K562 (cell line): ENCODE measurements around the gene NFS1. TPM values are rescaled to one million over a fixed set of nuclear protein-coding genes. Genes with fewer than 3 reads are reported as not detected.

ENCODE experiments used
- ATAC-seq: fragments of 200-7000 bp; cut with Tn5 transposase; 3 replicates; pipeline ENCODE4 v1.9.1; 2020; ENCODE audit warnings: moderate library complexity
- BruUV-seq: library from RNA; stranded (reverse); fragments of 400-500 nt; replicated peaks from 2 replicates; lab custom pipeline; 2021; lab: Mats Ljungman, UMichigan
- CTCF ChIA-PET: fragments of 300-600 bp; formaldehyde crosslinking; extraction: SDS; loops from one replicate; lab custom pipeline; 2021; ENCODE audit warnings: low intra/inter-chr PET ratio; lab: Yijun Ruan, JAX
- POLR2A ChIA-PET: fragments of 300-600, 350-650 bp; sonication (Branson Sonifier 250); formaldehyde crosslinking; extraction: SDS; loops from one replicate; lab custom pipeline; 2021; ENCODE audit warnings: antibody characterized with exemption, inconsistent platforms; lab: Yijun Ruan, JAX
- DNase-seq, 4 experiments: peaks; one replicate each; pipeline versions ENCODE4 v3.0.0 to v3.0.0-alpha.2; 2011 to 2018; ENCODE audit warnings: low spot score in 3 of 4, mixed read lengths in 3 of 4; ENCODE audit errors: extremely low read depth in 1 of 4
- FAIRE-seq: peaks from 2 replicates; lab custom pipeline; 2011; peaks lifted over from hg19 to GRCh38; lab: Jason Lieb, UNC
- H2AFZ ChIP-seq: 2 replicates; pipeline ENCODE4 v1.6.0; 2011; ENCODE audit warnings: low read depth, low read length, control low read depth, inconsistent platforms
- H3K27ac ChIP-seq: fragments of 200-600 bp; 3 replicates; pipeline ENCODE4 v1.8.0; 2011; ENCODE audit warnings: low read depth, mild to moderate bottlenecking, control low read depth, inconsistent platforms, low read length, moderate library complexity, mixed read lengths; ENCODE audit errors: extremely low read depth
- H3K27me3 ChIP-seq, 2 experiments: fragments of 300-600 bp in 1 of 2; 2 replicates in 1 of 2; 3 replicates in 1 of 2; pipeline versions ENCODE4 v1.6.0 to v1.8.0; 2011; ENCODE audit warnings: inconsistent platforms in 2 of 2, low read length in 2 of 2, mild to moderate bottlenecking in 1 of 2, mixed read lengths in 1 of 2, moderate library complexity in 1 of 2; ENCODE audit not compliant: control insufficient read depth in 2 of 2, insufficient read depth in 2 of 2
- H3K36me3 ChIP-seq: fragments of 300-600 bp; 3 replicates; pipeline ENCODE4 v1.8.0; 2011; ENCODE audit warnings: mild to moderate bottlenecking, low read length, inconsistent platforms; ENCODE audit not compliant: control insufficient read depth, insufficient read depth
- H3K4me1 ChIP-seq, 2 experiments: fragments of 200-600 bp in 1 of 2; replicated peaks in 1 of 2; 2 replicates in 1 of 2; 3 replicates in 1 of 2; pipeline versions ENCODE4 v1.5.1 to v1.8.0; 2011; ENCODE audit warnings: inconsistent platforms in 2 of 2, low read length in 2 of 2, mild to moderate bottlenecking in 1 of 2, mixed read lengths in 1 of 2, moderate library complexity in 1 of 2; ENCODE audit not compliant: control insufficient read depth in 2 of 2, insufficient read depth in 2 of 2
- H3K4me2 ChIP-seq: 2 replicates; pipeline ENCODE4 v1.6.1; 2011; ENCODE audit warnings: low read length, control low read depth, inconsistent platforms, mixed read lengths; ENCODE audit not compliant: insufficient read depth
- H3K4me3 ChIP-seq: fragments of 200-600 bp; sonication (generic), shearing (Covaris generic); 2 replicates; pipeline ENCODE4 v1.5.1; 2016; ENCODE audit warnings: control low read depth, inconsistent platforms
- H3K79me2 ChIP-seq: fragments of 200-600 bp; 3 replicates; pipeline ENCODE4 v1.8.0; 2011; ENCODE audit warnings: low read length, inconsistent platforms; ENCODE audit not compliant: control insufficient read depth, insufficient read depth
- H3K9ac ChIP-seq, 2 experiments: 2 replicates each; pipeline versions ENCODE4 v1.6.0 to v1.6.1; 2011; ENCODE audit warnings: low read depth in 2 of 2, low read length in 2 of 2, control low read depth in 1 of 2, inconsistent platforms in 1 of 2, mild to moderate bottlenecking in 1 of 2, mixed read lengths in 1 of 2; ENCODE audit not compliant: insufficient read depth in 1 of 2
- H3K9me1 ChIP-seq: one replicate; pipeline ENCODE4 v1.6.0; 2011; ENCODE audit warnings: inconsistent platforms, mild to moderate bottlenecking, low read length, moderate library complexity; ENCODE audit not compliant: control insufficient read depth, insufficient read depth
- H3K9me3 ChIP-seq: replicated peaks from 2 replicates; pipeline ENCODE4 v1.5.1; 2011; ENCODE audit warnings: low read depth, low read length, inconsistent platforms; ENCODE audit not compliant: control insufficient read depth, insufficient read depth
- H4K20me1 ChIP-seq: replicated peaks from 2 replicates; pipeline ENCODE4 v1.6.1; 2011; ENCODE audit warnings: low read length, inconsistent platforms, mixed read lengths; ENCODE audit not compliant: control insufficient read depth, insufficient read depth
- ATF1 ChIP-seq, 2 experiments: fragments of 450-650 bp in 1 of 2; IDR thresholded peaks; 2 replicates each; pipeline ENCODE4 v1.6.1; 2016; ENCODE audit warnings: missing compliant biosample characterization in 1 of 2, missing genetic modification characterization in 1 of 2
- ZKSCAN1 ChIP-seq: fragments of 150-350 bp; IDR thresholded peaks from 2 replicates; pipeline ENCODE4 v1.6.1; 2016; ENCODE audit warnings: low read depth, low read length
- ZNF239 ChIP-seq: fragments of 250-450 bp; sonication (Bioruptor Pico); IDR thresholded peaks from 2 replicates; pipeline ENCODE4 v1.4.0; 2020; ENCODE audit warnings: mild to moderate bottlenecking
- WGBS: fragments of 100-300 bp; shearing (Covaris generic); methylation state at CpG from one replicate; pipeline ENCODE4 v1.1.6; 2016; ENCODE audit warnings: low coverage, mixed read lengths; ENCODE audit not compliant: insufficient coverage; ENCODE audit errors: missing lambda C conversion rate; 5-methylcytosine and 5-hydroxymethylcytosine counted together
- in situ Hi-C: fragments of 300-500 bp; cut with MboI; formaldehyde crosslinking; loops from 4 replicates; pipeline ENCODE4 v1.15.0; 2018; ENCODE audit warnings: inconsistent platforms, mixed read lengths
- intact Hi-C: fragments of 100-400 bp; cut with micrococcal nuclease; formaldehyde crosslinking; loops from 2 replicates; pipeline ENCODE4 v1.14.2; 2022
- polyA plus RNA-seq, 8 experiments: library from polyadenylated mRNA; depleted of rRNA in 4 of 8; stranded (reverse) in 5 of 8; unstranded in 3 of 8; fragments of >200 nt; fragmentation: Nextera tagmentation in 2 of 8; fragmentation: Illumina TruSeq in 1 of 8; extraction: Ambion mirVana in 2 of 8; extraction: Trizol in 1 of 8; gene quantifications; 2 replicates each; pipeline versions ENCODE4 v1.2.1 to v1.2.3, GENCODE V29; 2011 to 2014; ENCODE audit warnings: inconsistent platforms in 1 of 8, missing spikeins in 1 of 8
- total RNA-seq, 7 experiments: library from RNA; depleted of rRNA in 6 of 7; stranded (reverse); fragments of >200 nt in 6 of 7; fragmentation: Illumina TruSeq in 2 of 7; extraction: Trizol in 2 of 7; gene quantifications; 2 replicates each; pipeline versions ENCODE4 v1.2.1 to v1.2.3, GENCODE V29; 2011 to 2021; ENCODE audit warnings: low replicate concordance in 1 of 7
- TF ChIP-seq, protein P1 (sequence below): fragments of 450-650 bp; formaldehyde crosslinking; IDR thresholded peaks from 2 replicates; pipeline ENCODE4 v1.4.0; 2022; ENCODE audit warnings: missing genetic modification characterization
- TF ChIP-seq, protein P2 (sequence below): fragments of 450-650 bp; IDR thresholded peaks from 2 replicates; pipeline ENCODE4 v1.7.0; 2016; ENCODE audit warnings: borderline replicate concordance
- TF ChIP-seq, protein P3 (sequence below), 2 experiments: fragments of 450-650 bp; formaldehyde crosslinking in 1 of 2; IDR thresholded peaks; 2 replicates each; pipeline versions ENCODE4 v1.4.0 to v1.6.1; 2014 to 2020; ENCODE audit warnings: mild to moderate bottlenecking in 2 of 2, borderline replicate concordance in 1 of 2, low read depth in 1 of 2

Gene NFS1
- total and polyA plus RNA-seq, 9 of the 15 experiments (the other 6 are each of a cell fraction or from before 2014, with no cell fraction given), result 11.5 to 84.8 (median 47.1) TPM

DNA sequence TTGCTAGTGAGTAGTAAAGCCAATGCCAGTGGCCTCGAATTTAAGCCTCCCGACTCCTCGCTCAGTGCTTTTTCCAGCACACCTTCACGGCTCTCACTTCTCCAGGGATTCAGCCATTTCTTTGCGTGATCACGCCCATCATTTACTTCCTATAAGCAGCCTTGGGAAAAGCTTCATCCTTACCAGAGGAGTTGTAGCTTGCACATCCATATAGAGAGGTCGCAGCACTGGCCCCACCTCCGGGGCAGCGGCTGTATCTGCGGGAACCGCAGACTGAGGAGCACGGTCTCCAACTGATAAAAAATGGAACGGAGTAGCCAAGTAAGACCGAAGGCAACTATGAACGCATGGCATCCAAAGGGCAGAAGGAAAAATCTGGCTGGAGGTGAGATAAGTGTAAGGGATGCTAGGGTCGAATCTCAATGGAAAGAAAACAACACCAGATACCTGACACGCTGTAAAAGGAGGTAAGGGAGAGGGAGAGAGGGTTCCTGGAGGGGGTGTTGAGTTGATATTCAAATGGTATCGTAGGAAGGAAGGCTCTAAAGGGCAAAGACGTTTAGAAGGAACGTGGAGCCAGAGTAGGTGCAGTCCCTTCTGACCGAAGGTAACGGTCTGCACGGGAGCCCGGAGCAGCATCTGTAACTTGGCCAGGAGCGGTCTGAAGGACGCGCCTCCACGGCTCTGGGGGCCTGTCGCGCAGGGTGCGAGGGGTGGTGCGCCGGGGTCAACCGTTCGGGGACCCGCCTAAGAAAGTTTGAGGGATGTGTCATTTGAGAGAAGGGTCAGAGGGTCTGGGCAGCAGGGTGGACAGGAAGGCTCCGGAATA lies 640 bp downstream of the NFS1 start:
- Histone ChIP-seq H3K9me3 (no peaks in the 10 kb centered on the region), H3K79me2 (peaks cover 41% of the 10 kb centered on the region), H3K36me3 (peaks cover 56% of the 10 kb centered on the region; the same call in 2 of the 3 replicates), H3K4me1 (peaks cover 10 to 14% of the 10 kb centered on the region in 2 experiments; a peak in 4 of 5 replicates), H2AFZ (peak overlapping the region; percentile 91), H3K27me3 (no peaks in the 10 kb centered on the region), H3K9me1 (no peaks in the 10 kb centered on the region), H3K9ac (peak overlapping the region; percentile 97), H3K4me2 (peak overlapping the region; percentile 98), H4K20me1 (no peaks in the 10 kb centered on the region; the same call in 1 of the 2 replicates), H3K4me3 (peak overlapping the region; percentile 96), H3K27ac (peak overlapping the region; percentile 92)
- ATAC-seq, result peak; percentile 52
- FAIRE-seq, result peak; percentile 65
- in situ Hi-C loops (no loop called here), intact Hi-C loops (loop anchor here (2.0 kb wide), 1 partner anchor 82 kb away; no protein-coding TSS in a partner anchor)
- peak; percentile 50 to 64 (median 52) for DNase-seq
- TSS peak; percentile 40 for BruUV-seq
- whole genome bisulfite sequencing, result 4% methylated on average over 36 of the region's 37 CpGs
- ChIA-PET CTCF (no interaction called here), POLR2A (interaction anchor here (1.0 to 2.6 kb wide), 5 partner anchors 8 to 82 kb away, joined by 3 to 11 read pairs (median 6); no protein-coding TSS in a partner anchor)
- TF ChIP-seq, protein P1, sequence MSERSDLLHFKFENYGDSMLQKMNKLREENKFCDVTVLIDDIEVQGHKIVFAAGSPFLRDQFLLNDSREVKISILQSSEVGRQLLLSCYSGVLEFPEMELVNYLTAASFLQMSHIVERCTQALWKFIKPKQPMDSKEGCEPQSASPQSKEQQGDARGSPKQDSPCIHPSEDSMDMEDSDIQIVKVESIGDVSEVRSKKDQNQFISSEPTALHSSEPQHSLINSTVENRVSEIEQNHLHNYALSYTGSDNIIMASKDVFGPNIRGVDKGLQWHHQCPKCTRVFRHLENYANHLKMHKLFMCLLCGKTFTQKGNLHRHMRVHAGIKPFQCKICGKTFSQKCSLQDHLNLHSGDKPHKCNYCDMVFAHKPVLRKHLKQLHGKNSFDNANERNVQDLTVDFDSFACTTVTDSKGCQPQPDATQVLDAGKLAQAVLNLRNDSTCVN (CRISPR knock-in tag), result 0 out of 2 replicates have a peak, but pooled peaks have one; percentile 45
- TF ChIP-seq ZNF239, result no peak
- TF ChIP-seq, protein P2, sequence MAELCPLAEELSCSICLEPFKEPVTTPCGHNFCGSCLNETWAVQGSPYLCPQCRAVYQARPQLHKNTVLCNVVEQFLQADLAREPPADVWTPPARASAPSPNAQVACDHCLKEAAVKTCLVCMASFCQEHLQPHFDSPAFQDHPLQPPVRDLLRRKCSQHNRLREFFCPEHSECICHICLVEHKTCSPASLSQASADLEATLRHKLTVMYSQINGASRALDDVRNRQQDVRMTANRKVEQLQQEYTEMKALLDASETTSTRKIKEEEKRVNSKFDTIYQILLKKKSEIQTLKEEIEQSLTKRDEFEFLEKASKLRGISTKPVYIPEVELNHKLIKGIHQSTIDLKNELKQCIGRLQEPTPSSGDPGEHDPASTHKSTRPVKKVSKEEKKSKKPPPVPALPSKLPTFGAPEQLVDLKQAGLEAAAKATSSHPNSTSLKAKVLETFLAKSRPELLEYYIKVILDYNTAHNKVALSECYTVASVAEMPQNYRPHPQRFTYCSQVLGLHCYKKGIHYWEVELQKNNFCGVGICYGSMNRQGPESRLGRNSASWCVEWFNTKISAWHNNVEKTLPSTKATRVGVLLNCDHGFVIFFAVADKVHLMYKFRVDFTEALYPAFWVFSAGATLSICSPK, result no peak
- no peak for TF ChIP-seq ATF1 (CRISPR knock-in tag; IDR thresholded peaks at IDR 0.05)
- no peak for TF ChIP-seq ATF1 (tag; IDR thresholded peaks at IDR 0.05)
- TF ChIP-seq ZKSCAN1, result peak; percentile 28; the same call in 1 of the 2 replicates
- TF ChIP-seq, protein P3, sequence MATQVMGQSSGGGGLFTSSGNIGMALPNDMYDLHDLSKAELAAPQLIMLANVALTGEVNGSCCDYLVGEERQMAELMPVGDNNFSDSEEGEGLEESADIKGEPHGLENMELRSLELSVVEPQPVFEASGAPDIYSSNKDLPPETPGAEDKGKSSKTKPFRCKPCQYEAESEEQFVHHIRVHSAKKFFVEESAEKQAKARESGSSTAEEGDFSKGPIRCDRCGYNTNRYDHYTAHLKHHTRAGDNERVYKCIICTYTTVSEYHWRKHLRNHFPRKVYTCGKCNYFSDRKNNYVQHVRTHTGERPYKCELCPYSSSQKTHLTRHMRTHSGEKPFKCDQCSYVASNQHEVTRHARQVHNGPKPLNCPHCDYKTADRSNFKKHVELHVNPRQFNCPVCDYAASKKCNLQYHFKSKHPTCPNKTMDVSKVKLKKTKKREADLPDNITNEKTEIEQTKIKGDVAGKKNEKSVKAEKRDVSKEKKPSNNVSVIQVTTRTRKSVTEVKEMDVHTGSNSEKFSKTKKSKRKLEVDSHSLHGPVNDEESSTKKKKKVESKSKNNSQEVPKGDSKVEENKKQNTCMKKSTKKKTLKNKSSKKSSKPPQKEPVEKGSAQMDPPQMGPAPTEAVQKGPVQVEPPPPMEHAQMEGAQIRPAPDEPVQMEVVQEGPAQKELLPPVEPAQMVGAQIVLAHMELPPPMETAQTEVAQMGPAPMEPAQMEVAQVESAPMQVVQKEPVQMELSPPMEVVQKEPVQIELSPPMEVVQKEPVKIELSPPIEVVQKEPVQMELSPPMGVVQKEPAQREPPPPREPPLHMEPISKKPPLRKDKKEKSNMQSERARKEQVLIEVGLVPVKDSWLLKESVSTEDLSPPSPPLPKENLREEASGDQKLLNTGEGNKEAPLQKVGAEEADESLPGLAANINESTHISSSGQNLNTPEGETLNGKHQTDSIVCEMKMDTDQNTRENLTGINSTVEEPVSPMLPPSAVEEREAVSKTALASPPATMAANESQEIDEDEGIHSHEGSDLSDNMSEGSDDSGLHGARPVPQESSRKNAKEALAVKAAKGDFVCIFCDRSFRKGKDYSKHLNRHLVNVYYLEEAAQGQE (IDR thresholded peaks at IDR 0.05; ENCODE audit: borderline replicate concordance), result no peak
- TF ChIP-seq, protein P3 (CRISPR knock-in tag; IDR thresholded peaks at IDR 0.05; ENCODE audit: low read depth), result no peak
